GM18868 (cell line): ENCODE measurements around the gene PLEK.
"Not testable (repeated sequence)": the region's sequence is repeated elsewhere in the genome, so short reads cannot be mapped to it uniquely, and the experiment has no call there.

ENCODE experiments used
- ATAC-seq: cut with Tn5 transposase; IDR thresholded peaks from one replicate; pipeline ENCODE4 v1.9.1; 2021; ENCODE audit warnings: mild to moderate bottlenecking, moderate library complexity; ENCODE audit not compliant: unreplicated experiment

PLEK gene, protein sequence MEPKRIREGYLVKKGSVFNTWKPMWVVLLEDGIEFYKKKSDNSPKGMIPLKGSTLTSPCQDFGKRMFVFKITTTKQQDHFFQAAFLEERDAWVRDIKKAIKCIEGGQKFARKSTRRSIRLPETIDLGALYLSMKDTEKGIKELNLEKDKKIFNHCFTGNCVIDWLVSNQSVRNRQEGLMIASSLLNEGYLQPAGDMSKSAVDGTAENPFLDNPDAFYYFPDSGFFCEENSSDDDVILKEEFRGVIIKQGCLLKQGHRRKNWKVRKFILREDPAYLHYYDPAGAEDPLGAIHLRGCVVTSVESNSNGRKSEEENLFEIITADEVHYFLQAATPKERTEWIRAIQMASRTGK

DNA sequence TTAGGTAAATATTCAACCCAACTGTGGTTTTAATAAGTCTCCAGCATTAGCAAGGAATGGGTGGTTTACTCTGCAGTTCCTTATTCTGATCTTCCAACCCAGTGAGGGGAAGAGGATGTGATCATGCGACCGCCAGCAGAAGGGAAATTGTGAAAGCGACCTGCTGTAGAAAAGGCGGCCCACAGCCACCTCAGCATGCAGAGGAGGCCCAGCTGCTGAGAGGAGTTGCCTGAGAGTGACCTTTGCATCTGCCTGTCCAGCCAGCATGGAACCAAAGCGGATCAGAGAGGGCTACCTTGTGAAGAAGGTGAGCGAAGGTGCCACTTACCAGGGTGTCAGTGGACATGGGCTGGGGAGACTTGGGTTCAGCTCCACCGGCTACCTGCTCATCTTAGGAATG, at the start of gene PLEK:
Gene PLEK (plus strand): TSS at position 196 of the 400 bp plus-strand sequence. CDS start 70 bp downstream, at position 266.
- peak; percentile 46 for ATAC-seq

DNA sequence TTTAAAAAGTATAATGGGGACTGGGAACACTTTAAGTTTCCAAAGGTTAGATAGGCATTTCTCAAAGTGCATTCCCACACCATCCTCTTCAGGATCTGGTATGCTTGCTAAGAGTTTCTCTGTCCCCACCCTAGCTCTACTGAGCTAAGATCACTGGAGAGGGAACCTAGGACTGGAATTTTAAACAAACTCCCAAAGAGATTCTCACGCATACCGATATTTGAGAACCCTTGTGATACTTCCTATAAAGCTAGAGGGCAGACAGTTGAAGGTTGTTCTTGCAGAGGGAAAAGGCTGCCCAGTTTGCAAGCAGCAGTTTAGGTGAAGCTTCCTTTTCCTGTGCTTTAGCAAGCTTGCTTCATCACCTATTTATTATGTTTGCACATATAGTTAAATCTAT, 49.0 kb upstream of the PLEK start:
- ATAC-seq = no peak

DNA sequence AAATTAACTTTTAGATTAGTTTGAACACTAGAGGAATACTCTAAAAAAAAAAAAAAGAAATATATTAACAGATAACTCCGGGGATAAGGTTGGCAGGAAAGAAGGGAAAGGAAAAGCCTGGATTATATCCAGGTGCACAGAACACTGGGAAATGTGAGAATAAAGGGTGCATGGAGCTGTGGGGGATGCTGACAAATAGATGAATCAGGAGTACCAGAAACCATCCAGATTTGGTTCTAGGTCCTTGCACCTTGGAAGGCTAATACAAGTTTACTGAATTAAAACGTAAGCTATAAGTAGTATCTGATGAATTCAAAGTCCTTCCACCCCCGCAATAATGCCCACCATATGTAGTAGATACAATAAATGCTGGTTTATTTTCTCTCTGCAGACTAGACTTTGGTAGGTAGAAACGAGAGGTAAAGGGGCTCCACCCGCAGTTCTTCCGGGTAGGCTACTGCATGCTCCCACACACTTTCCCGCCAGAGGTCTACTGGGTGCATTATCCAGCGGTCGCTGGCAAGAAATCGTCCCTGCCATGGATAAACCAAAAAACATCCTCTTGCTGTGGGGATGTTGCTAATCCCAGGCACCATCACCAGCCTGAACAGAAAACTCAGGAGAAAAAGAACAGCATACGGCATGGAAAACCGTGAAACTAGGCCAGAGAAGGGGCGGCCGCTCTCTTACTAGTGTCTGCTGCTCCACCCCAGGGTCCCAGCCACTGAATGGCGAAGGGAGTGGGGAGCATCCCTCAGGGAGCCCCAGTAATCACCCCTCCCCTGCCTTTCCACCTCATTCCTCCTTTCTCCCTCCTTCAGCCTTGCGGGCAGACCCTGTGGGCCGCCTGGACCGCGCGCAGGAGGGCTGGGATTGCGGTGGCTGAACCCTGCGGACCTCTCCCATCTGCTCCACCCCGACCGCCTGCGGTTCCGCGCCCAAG, 46.8 kb upstream of the PLEK start:
- no peak for ATAC-seq

DNA sequence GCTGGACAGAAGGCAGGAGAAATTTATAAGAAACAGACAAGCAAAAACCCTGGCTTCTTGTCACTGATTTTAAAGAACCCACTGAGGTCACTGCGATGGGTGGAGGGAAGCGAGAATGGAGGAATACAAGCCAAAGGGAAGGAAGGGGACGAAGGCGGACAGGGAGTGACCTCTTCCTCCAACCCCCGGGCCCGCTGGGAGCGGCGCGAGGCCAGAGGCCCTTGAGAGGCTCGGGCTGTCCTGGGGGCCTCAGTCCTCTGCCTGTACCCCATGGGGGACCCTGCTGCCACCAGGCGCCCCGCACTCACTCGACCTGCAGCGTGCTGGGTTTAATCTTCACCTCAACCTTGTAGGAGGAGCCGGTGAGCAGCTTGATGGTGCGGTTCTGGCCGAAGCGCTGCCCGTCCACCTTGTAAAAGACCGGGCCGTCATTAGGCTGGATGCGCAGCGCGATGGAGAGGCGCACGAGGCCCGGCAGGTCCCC, 46.1 kb upstream of the PLEK start:
- no peak for ATAC-seq

DNA sequence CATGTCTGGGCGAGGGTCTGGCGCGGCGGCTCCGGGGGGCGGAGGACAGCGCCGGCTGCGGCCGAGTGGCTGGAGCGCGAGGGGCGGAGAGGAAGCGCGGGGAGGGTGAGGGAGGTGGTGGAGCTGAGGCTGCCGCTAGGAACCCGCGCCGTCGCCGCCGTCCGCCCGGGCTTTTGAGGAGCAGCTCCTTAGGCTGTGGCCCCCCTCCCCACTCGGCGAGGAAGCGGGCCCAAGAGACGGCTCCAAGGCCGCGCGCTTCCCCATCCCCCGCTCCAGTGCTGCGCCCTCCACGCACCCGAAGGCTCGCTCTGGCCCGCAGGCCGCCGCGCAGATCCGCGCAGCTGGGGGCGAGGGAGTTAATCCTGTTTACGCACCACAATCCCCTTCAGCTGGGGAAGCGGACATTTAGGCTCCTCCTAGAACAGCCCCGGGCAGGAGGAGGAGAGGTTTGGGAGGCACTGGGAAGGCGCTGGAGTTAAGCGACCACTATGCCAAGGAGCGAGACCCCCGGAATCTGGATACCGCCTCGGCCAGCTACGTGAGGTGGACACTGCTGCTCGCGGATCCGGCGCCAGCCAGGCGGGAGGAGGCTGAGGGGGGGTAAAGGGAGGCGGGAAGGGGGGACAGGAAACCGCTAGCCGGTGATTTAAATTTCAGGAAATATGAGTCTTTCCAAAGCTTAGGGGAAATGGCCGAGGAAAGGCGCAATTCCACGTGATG, 45.5 kb upstream of the PLEK start, which contains the start of gene CNRIP1:
Gene CNRIP1 (minus strand): TSS at position 552 of the 720 bp plus-strand sequence. CDS start 549 bp downstream, at position 3.
- ATAC-seq = no peak

DNA sequence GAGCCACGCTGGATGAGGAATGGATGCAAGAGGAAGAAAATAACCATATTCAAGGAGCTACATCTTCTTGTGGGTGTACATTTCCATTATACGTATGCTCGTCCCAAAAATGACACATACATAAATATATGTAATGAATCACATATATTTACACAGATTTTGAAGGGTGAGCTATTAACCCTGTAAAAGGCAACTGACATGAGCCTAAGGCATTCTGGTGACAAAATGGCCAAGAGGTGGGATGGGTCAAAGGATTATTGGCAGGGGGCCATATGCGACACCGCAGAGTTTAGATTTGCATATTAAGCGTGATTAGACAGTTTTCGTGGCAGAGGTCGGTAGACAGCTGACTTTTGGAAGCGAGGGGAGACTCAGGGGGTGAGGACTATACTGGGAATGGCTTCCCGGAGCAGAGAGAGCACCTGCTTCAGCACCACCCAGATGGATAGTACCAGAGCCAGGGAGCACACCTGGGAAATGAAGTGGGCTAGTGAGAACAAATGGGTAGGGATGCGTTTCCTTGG, 44.9 kb upstream of the PLEK start:
- no peak for ATAC-seq

DNA sequence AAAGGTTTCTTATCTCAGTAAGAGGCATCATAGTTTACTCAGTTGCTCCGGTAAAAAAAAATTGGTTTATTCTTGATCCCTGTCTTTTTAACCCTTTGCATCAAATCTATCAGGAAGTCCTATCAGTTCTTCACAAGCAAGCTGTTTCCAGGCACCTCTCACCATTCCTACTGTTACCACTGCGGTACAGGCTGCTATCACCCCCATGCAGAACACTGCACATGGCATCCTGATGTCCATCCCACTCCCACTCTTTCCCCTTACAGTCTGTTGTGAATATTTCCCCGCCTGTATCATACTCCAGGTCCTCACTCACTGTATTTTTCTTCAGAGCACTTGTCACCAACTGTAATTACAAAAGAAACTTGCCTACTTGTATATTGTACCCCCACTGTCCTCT, 40.0 kb upstream of the PLEK start:
- ATAC-seq = no peak

DNA sequence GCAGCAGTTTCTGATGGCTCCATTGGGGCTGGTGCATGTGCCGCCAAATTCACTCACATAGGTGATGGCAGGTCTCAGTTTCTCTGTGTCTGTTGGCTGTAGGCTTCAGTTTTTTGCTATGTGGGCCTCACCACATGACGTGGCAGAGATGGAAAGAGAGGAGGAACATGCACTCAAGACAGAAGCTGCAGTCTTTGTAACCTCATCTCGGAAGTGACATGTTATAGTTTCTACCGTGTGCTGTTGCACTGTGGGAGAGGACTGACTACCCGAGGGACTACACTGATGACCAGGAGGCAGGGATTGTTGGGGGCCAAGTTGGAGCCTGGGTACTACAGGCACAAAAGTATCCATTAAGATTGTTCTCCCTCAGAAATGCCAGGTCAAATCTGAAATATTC, 36.2 kb upstream of the PLEK start:
- no peak for ATAC-seq

DNA sequence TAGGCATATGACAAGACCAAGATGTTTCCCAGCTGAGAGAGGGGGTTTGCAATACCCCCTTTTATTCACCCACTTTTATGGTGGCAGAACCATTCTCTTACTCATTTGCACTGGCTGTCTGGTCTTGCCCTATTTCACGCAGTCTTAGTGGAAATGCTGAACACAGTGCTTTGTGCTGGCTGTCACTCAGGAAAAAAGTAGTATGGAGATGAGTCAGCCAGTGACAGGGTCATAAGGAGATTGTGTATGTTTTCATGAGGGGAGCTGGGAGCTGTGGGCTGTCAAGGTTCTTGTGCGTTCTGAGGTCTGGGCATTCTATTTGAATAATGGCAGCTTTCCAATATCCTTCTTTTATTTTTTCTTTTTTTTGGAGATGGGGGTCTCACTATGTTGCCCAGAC, 34.4 kb upstream of the PLEK start:
- peak; percentile 69 for ATAC-seq

DNA sequence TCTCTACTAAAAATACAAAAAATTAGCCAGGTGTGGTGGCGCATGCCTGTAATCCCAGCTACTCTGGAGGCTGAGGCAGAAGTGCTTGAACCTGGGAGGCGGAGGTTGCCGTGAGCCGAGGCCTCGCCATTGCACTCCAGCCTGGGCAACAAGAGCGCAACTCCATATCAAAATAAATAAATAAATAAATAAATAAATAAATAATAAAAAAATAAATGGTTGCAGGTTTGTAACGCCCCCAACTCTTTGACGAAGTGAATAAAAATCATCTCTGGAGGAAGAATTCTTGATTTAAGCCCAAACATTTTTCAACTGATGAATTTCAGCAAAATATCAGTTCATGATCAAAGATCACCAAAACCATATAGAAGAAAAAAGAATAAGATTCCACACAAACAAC, 32.1 kb upstream of the PLEK start:
- no peak for ATAC-seq

DNA sequence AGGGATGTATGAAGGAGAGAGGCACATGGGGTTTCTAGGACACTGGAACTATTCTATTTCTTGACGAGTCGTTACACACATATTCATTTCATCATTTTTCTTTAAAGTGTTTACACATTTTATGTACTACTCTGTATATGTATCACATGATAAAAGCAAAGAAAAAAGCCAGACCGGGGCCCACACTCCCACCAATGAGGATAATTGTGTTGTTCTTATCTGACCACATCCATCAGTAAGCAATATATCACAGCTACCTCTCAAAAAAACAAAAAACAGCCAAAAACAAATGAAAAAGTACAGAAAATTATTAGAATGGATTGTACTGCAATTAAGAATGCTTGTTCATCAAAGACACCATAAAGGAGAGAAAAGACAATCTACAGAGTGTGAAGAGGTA, 31.2 kb upstream of the PLEK start:
- no peak for ATAC-seq

DNA sequence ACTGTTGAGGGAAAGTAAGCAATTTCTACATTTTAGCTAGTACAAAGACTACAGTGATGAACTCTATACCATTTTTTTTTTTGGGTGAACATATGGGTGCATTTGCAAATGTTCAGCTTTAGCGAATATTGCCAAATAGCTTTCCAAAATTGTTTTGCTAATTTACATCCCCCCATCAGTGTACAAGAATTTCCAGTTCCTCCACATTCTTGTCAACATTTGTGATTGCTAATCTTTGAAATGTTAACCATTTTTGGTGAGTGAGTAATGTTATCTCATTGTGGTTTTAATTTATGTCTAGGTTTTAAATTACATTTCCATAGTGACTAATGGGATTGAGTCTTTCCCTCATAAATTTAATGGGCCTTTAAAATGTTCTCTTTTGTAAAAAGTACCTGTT, 28.9 kb upstream of the PLEK start:
- no peak for ATAC-seq

DNA sequence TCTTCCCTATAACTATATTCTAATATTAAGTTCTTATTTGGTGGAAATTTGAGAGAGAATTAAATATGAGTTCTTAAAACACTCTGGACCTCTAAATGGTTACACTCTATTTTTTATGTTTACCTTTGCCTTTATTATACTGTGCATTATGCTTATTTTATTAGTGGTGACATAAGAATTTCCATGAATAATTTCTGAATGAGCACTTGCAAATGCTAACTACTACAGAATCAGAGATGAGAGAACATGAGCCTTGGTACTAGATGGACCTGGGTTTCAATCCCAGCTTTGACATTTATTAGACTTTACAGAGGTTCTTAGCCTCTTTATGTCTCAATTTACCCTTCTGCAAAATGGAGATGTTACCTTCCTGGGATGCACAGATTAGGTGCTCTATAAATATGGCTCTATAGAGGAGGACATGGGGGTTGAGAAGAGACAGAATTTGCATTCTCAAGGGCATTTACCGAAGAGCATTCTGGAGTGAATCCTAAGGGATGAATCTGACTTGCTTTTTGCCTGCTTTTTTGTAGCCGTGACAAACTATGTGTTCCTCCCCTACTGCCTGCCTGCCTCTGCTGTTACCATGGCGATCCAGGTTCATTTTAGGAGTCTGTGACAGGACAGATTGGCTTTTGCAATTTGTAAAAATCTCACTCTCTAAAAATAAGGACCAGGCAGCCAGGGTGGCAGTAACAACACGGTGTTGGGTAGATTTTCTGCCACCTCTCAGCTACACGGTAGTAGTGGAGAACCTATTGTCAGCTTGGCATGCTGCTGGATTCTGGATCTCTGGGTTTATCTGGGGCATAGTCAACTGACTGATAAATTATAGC, 24.6 kb upstream of the PLEK start:
- no peak for ATAC-seq

DNA sequence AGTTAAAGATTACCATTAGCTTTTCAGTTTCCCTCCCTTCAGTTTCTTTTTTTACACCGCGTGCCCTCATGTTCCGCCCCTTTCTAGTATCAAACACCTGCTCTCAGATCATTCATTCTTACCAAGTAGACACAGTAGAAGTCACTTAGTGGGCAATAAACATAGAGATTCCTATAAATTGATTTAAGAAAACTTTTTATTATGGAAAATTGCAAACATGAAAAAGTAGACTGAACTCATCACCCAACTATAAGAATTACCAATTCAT, 24.1 kb upstream of the PLEK start:
- no peak for ATAC-seq

DNA sequence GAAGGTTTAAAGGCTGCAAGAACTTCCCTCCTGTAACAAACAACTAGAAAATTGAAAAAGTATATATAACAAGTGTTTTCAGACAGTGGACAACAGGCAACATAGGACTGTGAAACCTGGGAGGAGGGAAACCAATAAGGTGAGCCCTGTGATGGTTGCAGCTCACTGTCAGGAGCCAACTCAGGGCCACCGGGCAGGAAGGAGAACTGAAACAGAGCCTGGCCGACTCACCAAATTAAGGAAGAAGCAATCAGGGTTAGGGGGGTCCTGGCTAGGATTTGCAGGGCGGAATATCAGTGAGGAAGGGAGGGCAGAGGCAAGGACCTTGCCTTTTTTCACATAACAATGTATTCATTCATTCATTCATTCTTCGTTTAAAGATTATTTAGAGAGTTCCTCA, 23.5 kb upstream of the PLEK start:
- no peak for ATAC-seq

DNA sequence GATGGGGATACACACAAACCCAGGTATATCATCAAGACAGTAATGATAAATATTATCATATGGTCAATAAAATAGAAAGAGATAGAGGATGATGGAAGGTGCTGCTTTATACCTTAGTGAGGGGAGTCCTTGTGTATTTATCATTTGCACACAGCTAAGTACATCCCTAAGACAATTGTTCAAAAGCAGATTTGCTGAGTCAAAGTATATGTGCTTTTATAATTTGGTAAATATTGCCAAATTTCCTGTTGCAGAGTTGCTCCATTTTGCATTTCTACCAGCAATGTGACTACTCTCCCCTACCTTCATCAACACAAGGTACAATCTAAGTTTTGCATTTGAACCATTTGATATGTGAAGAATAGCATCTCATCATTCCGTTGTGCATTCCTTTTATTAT, 22.6 kb upstream of the PLEK start:
- no peak for ATAC-seq

DNA sequence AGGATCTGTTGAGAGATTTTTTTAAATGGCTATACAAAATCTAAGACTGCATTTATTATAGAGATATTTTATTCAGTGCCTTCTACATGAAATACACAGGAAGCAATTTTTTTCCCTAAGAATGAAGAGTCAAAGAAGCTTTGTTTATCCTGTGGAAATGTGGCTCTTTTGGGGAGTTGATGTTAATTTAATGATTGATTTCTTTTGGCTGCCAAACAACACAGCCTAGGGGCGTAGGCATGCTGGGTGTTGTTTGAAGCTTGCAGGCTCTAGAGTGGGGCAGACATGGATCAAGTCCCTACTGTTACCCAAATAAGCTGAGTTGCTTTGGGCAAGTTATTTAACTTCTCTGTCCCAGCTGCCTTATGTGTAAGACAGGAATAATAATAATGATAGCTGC, 21.1 kb upstream of the PLEK start:
- no peak for ATAC-seq

DNA sequence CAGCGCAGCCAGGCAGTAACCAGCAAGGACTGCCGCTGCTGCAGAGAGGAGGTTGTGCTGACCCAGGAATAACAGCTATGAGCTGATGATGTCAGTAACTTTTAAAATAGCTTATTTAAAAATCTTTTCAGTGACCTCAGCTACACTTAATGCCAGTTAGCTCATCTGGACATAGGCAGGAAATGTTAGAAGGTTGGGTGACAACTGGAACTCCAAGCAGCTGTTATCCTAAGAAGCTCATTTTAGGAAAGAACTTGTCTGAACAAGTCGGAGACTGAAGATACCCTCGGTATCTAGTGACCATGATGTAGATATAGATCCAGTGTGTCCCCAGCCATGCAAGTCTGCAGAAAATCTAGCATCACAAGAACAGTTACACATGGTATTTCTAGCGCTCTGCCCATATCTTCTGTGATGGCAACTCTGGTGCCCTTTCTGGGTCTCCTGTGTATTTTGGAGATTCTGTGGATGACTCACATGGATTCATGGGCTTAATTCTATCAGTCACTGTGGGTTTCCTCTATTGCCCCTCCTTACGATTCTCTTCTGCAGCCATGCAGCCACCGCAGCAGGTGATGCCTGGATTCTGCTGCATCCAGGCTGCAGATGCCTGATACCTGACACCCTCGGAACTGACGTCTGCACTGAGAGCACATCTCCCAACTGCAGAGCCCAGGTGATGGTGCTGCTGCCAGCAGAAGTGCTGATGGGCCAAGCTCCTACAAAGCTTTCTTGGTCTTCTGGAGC, 19.8 kb upstream of the PLEK start:
- no peak for ATAC-seq

DNA sequence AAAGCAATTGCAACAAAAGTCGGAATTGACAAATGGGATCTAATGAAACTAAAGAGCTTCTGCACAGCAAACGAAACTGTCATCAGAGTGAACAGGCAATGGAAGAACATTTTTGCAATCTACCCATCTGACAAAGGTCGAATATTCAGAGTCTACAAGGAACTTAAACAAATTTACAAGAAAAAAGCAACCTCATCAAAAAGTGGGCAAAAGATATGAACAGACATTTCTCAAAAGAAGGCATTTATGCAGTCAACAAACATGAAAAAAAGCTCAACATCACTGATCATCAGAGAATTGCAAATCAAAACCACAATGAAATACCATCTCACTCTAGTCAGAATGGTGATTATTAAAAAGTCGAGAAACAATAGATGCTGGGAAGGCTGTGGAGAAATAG, 16.0 kb upstream of the PLEK start:
- not testable (repeated sequence) for ATAC-seq

DNA sequence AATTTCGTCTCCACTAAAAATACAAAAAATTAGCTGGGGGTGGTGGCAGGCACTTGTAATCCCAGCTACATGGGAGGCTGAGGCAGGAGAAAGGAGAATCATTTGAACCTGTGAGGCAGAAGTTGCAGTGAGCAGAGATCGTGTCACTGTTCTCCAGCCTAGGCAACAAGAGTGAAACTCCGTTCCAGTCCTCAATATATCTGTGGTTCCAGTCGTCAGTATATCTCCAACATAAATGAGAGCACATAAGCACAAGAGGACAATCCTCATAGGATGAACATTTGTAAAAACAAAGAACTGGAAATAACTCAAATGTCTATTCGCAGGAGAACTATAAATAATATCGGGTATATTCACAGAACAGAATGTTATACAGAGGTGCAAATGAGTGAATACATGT, 13.1 kb upstream of the PLEK start:
- ATAC-seq = no peak
